Stimulated activated CD4-positive, alpha-beta T cell treated with anti-CD3 and anti-CD28 coated beads, Interleukin-15, amount 100 ng/mL, for 24 hours (primary cell): Measurements from ENCODE around the gene TMEM150B.

Source experiments
- DNase-seq: peaks from one replicate; pipeline ENCODE4 v3.0.0-alpha.2; 2020

Gene TMEM150B

DNA sequence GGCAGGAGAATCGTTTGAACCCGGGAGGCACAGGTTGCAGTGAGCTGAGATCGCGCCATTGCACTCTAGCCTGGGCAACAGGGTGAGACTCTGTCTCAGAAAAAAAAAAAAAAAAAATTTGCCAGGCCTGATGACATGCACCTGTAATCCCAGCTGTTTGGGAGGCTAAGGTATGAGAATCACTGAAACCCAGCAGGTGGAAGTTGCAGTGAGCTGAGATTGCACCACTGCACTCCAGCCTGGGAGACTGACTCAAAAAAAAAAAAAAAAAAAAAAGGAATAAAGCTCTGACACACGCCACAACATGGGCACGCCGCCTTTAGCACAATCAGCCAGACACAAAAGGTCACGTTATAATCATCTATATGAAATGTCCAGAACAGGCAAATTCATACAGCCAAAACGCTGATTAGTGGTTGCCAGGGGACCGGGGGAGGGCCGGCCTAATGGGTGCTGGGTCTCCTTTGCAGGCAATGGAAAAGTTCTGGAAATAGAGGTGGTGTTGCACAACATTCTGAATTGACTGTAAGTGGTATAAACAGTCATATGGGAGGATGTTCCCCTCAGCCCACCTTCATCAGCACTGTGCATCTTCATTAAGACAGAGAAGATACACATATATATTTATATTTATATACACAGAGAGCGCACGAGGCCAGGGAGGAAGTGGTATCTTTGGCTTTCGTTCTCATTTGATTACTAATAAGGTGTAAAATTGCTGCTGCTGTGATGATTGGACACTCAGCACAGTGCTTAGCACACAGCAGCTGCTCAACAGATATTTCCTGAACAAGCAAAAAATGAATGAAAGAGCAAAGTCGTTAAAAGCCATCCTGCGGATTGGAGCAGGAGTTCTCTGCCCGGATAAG lies 49.1 kb downstream of the TMEM150B start:
- DNase-seq = no peak

DNA sequence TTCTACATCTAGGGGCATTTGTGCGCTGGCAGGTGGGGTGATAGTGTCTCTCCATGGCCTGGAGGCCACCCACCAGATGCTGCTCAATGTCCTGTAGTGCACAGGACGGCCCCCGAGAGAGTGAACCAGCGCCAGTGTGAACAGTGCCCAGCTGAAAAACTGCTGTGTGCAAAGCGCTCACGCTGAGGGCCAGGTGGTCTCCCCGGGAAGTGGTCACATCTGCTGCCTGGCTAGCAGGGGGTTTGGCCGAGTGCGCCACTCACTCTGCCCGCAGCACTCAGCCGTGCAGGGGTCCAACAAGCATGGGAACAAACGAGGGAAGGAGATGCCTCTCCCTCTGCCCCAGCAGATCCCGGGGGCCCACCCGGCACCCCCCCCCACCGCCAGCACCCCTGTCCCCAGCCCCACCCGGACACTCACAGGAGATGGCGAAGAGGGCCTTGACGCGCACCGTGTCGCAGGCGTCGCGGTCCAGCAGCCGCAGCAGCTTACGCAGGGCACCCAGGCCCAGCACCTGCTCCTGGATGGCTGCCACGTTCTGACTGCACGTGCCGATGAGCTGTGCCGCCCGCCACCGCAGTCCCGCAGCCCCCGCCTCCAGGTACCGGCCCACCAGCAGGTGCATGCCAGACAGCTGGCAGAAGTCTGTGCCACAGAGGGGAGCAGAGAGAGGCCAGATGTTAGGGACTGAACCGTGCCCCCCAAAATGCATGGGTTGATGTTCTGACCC lies 51.0 kb downstream of the TMEM150B start:
- no peak for DNase-seq

GRCh38 chr19:55272142-55272541 lies 53.0 kb downstream of the TMEM150B start:
- no peak for DNase-seq

GRCh38 chr19:55270172-55270942 lies 54.8 kb downstream of the TMEM150B start:
- no peak for DNase-seq

DNA sequence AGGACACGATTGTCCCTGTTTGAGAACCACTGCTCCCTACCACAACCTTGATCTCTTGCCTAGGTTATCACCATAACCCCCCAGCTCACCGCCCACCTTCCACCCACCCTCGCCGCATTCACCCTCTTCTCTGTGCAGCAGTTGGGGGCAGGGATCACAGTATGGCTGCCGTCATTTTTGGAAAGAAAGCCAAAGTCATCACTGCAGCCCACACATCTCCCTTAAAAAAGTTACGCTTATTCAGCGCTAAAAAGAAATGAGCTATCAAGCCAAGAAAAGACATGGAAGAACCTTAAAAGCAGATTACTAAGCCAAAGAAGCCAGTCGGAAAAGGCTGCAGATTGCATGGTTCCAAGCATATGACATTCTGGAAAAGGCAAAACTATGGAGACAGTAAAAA lies 55.8 kb downstream of the TMEM150B start:
- no peak for DNase-seq

- DNase-seq = no peak
Observed at GRCh38 chr19:55266840-55267239, 58.3 kb downstream of the TMEM150B start.

DNA sequence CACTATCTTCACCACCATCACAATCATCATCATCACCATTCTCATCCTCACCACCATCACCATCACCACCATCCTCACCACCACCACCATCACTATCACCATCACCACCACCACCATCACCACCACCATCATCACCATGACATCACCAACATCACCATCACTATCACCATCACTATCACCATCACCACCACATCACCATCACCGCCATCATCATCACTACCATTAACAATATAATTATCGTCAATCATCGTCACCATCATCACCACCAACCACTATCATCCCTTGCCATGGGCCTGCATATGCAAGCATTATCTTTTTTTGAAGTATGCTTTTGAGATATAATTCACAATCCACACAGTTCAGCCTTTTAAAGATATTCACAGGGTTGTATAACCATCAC lies 58.7 kb downstream of the TMEM150B start:
- DNase-seq = no peak

- no peak for DNase-seq
Observed at GRCh38 chr19:55265723-55266386, 59.3 kb downstream of the TMEM150B start.

DNA sequence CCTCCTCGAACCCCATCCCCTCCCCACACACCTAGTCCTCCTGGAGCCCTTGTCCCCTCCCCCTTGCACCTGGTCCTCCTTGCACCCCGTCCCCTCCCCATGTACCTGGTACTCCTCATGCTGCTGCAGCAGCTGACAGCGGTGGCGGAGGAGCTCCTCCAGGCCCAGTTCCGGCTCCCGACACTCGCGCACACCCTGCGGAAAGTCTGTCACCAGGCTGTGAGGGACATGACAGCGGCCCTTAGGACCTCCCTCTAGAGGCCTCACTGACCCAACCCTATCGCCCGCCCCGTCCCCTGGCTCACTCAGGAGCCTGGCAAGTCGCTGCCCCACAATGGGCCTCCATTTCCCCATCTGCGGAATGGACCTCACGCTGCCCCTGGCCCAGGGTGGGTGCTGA lies 60.0 kb downstream of the TMEM150B start:
- DNase-seq = no peak

DNA sequence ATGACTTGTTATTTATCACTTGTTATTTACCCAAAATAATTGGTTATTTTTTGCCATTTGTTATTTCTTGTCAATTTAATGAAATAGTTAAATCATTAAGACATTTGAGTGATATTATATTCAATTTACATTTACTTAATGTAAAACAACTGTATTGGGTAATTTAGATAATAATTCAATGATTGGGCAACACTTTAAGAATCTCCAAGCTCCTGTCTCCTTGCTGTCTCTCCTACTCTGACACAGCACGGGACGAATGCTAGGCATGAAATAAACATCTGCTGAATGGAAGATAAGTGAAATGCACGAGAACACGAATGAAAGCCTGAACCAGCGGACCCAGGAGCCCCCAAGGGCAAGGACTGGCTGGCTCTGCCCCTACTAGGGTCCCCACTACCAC lies 60.6 kb downstream of the TMEM150B start:
- DNase-seq = no peak
